ENCODE data around the gene APP.
"Not testable (repeated sequence)": the region's sequence is repeated elsewhere in the genome, so short reads cannot be mapped to it uniquely, and the experiment has no call there.

The APP gene

DNA sequence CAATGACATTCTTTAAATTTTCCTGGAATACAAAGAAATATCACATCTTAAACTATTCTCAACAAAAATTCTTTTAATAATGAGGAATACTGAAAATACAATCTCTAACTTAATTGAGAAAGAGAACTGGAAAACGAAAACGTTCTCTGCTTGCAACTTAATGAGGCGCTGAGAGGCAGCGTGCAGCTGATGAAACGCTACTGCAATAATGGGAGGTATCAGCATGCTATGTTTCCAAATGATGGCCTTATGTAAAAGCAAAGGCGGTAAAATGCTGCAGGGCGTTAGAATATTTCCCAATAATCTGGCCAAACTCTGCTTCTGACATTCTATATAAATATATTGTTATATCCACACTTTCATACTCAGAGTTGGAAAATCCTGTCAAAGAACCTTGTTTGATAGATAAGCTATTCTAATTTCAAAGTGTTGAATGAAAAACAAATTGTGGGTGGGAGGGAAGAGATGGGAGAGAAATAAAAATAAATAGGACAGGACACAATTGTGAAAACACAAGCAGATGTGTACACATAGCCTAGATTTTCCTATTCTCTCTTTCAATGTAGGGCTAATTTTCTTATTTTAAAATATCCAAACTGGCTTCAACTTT, 70.9 kb downstream of the APP start:
- DNase-seq (ENCODE audit: low spot score): no peak

DNA sequence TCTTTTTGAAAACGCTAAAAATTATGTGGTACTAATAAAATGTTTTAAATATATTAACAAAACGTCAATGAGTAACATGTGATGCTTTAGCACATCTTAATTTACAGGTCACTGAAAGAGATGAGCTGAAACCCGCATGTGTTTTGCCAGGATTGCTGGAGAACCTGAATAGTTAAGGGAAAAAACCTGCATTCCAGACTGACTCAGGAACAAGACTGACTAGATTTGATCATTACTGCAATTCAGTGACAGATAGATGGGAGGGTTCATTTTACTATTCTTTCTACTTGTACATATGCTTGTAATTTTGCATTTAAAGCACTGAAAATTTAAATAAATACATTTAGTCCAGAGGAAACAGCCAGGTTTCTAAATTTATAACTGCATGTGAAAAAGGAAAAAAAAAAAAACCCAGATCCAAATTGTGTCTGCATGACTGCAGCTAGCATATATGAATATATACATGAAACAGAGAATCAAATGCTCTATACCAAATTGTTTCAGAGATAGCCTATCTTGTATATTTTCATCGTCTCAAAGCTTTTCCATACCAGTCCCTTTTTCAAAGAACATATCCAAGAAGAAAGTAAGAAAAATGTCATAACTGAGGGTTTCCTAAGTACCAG, 71.7 kb downstream of the APP start:
- DNase-seq (ENCODE audit: low spot score): peak; percentile 36

DNA sequence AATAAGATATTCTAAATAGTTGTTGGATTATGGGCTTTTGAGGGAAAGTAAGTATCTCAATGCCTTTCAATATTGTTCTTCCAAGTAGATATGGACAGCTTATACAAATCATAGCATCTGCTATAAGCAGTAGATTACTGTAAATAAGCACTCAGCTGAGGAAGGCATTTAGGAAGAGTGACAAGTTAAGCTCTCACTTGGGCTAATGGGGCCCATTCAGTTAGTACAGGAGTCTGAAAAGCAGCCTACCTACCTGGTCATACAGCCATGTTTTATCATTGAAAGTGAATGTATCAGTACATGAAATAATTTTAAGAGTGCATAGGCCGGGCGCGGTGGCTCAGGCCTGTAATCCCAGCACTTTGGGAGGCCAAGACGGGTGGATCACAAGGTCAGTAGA, 73.1 kb downstream of the APP start:
- no peak for DNase-seq (ENCODE audit: low spot score)

DNA sequence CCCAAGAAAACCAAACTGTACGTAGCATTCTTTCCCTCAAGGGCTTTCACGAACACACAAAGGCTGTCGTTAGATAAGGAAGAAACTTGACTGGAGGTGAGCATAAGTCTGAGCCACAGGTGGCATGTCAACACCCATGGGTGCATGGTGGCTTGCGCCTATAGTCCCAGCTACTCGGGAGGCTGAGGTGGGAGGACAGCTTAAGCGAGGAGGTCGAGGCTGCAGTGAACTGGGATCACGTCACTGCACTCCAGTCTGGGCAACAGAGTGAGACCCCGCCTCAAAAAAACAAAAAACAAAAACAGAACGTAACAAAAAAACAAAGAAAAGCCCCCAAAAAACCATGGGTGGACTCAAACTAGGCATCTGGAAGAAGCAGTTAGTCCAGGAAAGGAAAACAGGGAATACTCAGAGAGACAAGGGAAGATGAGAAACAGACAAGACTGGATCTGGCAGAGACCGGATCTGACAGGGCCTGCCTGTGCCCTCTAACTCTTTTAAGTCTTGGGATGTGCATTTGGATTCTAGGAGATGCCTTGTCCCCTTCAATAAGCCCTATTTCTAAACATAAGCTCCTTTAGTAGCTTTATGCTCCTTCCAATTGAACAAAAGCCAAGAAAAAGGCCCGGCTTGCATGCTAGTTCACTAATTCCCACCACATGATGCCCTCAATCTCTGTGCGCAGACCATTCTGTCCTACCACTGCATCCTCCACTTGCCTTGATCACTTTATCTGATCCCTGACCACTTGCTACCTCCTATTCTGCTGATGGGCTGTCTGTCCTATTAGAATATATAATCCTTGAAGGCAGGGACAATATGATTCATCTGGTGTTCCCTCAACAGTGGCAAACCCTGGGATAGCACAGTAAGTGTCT, 73.8 kb downstream of the APP start:
- DNase-seq (ENCODE audit: low spot score): no peak

DNA sequence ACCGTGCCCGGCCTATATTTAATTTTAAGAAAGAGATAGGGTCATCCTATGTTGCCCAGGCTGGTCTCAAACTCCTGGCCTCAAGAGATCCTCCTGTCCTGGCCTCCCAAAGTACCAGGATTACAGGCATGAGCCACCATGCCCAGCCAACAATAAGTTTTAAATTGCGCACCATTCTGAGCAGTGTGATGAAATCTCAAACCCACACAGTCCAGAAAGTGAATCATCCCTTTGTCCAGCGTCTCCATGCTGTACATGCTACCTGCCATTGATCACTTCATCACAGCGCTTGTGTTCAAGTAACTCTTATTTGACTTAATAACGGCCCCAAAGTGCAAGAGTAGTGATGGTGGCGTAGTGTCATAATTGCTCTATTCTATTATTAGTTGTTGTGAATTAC, 75.4 kb downstream of the APP start:
- no peak for DNase-seq (ENCODE audit: low spot score)

DNA sequence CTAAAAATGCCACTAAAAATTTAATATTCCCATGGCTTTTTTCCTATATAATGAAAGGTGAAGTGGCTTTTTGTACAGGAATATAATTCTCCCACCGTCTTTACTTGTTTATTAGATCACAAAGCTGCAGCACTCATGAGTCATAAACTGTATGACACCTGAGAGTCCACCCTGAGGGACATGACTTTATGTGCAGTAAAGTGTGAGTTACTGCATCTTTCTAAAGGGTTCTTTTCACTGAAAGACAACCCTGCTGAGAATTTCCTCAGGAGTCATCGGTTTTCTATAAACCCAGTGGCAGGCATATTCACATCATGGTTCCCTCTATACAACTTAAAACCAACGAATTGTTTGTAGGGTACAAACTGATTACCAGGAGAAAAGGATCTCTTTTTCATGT, 77.4 kb downstream of the APP start:
- no peak for DNase-seq (ENCODE audit: low spot score)

DNA sequence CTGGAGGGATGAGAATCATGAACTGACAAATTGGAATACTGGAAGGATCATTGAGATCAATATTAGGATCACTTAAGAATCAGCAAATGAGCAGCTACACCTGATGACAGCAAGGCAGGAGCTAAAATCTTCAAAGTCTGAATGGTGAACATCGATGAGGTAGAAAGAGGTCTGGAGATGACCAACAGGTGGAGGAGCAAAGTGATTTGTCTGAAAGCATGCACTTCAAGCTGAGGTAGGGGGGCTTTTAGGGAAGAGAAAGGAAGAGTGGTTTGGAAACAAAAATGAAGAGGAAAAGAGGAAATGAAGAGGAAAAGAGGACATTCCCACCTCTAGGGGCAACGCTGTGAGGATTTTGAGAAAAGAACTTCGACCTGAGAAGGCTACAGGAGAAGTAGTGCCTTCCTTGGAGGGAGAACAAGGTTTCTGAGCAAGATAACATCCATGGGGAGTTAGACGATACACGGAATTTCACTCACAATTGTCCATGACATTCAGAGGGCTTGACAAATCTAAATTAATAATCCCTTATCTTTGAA, 79.0 kb downstream of the APP start:
- no peak for DNase-seq (ENCODE audit: low spot score)

DNA sequence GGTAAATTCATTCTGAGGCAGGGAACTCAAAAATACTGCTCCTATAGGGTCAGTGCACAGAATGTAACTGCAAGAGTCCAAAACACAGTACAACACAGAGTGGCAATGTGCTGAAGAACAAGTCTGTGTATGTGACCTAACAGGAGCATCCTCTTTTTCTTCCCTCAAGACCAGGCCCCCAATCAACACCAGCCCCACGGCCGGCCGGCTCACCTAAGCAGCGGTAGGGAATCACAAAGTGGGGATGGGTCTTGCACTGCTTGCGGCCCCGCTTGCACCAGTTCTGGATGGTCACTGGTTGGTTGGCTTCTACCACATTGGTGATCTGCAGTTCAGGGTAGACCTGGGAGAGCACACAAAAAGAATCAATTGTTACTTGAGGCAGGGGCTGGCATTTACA, 80.8 kb downstream of the APP start:
- DNase-seq (ENCODE audit: low spot score): no peak

DNA sequence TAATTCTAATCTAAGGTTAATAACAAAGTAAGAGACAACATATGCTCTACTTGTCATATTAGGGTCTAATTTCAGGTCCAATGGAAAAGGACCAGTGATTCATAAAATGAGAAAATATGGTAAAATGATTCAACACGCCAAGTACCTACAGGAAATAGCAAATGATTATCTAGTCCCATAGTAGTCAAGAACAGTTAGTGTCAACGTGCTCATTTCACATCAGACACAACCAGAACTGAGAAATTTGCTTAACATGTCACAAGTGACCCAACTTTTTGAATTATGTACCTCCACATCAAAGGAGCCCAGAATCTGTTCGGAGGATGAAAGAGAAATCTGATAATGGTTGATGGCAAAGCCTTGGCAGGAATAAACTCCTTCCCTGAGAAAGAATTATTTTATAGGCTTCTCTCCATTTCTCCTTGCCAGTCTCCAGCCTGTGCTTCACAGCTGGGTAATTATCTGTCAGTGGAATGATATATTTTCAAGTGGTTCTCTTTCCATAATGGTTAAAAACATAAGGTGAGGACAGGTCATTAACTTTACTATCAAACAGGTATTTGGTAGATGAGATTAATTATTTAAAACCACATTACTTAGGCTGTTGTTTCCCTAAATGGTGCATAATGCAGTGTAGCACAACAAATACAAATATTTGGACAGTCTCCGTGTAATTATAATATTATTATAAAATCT, 83.2 kb downstream of the APP start:
- no peak for DNase-seq (ENCODE audit: low spot score)

DNA sequence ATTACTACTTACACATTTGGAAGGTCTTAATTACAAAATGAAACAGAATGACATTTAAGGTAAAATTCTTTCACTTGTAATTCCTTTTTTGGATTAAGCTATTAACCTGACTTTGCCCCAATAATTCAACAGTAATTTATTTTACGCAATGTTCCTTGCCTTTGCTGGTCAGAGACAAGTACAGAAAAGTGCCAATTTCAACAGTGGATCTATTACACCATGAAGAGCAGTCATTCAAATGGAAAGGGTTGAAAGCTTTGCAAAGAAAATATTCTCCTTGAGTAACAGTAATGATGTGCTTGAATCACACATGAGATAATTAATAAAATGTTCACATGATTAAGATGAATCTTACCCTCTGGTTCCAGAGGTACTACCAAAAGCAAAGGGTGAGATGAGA, 84.7 kb downstream of the APP start:
- DNase-seq (ENCODE audit: low spot score): no peak

DNA sequence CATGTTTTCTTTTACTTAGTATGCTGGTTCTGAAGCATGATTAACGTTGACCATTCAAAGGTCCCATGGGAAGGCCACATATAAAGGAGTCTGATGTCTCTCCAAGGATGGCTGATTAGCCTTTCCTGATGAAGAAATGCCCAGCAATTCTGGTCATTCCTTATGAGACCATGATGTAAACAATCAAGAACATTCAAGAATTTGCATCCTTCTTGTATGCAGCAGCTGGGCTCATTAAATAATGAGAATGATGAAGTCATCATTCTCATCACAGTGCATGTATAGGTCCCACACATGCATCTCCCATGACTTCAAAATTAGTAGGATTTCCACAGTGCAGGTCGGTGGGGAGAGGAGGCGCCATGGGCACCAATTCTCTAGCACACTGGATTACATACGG, 85.4 kb downstream of the APP start:
- no peak for DNase-seq (ENCODE audit: low spot score)

DNA sequence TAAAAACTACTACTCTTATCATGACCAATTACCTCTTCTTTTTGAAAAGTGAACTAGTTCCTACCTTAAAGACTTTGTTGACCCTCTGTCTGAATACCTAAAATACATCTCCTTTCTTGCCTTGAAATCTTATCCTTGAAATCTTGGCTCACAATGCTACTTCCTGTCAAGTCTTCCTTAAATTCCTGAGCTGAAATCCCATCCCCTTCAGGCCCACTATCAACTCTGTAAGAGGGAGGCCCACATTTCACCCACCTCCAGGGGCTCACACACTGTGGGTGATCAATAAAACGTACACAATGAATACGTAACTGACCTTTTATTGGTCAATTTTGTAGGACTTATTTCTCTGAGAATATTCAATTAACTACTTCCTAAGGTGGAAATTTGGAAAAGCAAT, 88.0 kb downstream of the APP start:
- DNase-seq (ENCODE audit: low spot score): no peak

DNA sequence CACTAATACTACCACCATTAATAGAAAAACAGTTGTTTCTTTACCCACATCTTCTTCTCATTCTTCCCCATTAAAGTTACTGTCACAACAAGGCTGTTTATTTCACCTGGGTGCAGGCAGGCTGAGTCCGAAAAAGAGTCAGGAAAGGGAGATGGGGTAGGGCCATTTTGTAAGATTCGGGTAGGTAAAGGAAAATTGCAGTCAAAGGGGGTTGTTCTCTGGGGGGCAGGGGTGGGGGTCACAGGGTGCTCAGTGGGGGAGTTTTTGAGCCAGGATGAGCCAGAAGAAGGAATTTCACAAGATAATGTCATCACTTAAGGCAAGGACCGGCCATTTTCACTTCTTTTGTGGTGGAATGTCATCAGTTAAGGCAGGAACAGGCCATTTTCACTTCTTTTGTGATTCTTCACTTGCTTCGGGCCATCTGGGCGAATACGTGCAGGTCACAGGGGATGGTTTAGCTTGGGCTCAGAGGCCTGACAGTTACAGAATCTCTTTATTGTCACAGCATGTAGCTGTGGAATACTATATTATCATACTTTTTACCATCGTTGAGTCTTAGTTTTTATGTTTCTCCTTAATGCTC, 89.3 kb downstream of the APP start:
- DNase-seq (ENCODE audit: low spot score): not testable (repeated sequence)

DNA sequence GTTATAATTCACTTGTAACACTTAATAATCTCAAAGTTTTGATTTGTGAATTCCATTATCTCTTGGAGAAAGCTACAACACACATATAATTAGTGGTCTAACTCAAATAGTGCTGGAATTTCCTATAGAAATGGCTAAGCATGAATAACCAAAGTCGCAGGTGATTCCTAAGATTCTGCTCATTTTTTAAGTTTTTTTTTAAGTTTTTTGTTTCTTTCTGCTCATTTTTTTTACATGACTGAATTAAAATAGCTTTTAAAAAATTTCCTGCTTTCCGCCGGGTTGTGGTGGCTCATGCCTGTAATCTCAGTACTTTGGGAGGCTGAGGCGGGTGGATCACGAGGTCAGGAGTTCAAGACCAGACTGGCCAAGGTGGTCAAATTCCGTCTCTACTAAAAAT, 90.4 kb downstream of the APP start:
- DNase-seq (ENCODE audit: low spot score): no peak

DNA sequence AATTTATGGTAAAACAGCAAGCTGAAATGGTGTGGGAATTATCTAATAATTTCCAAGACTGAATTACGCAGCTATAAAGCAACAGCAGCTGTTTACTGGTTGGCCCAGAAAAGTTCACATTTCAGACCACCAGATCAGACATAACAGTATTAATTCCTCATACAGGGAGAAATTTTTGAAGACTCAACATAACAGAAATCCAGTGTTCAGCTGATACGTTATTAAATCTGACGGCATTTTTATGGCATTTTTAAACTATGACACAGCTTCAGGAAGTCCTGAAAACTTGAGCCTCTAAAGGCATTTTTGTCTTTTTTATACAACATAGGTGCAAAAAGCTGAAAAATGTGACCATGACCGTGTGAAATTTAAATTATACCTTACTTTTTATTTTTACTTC, 91.2 kb downstream of the APP start:
- DNase-seq (ENCODE audit: low spot score): no peak

DNA sequence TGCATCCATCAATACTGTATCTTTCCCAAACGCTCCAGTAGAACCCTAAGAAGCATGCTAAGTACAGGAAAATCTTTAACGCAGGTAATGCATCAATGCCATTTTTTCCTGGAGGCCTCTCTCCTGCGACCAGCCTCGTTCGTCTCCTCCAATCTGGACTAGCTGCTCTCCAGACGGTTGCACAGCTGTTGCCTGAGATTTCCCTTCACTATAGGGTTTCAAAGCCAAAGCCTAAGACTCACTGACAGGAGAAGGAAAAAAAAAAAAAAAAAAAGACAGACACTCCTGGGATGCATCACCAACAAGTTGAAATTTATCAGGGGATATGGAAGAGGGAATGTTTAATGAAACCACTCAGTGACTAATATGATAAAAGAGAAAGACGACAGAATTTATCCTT, 93.0 kb downstream of the APP start:
- DNase-seq (ENCODE audit: low spot score): no peak

DNA sequence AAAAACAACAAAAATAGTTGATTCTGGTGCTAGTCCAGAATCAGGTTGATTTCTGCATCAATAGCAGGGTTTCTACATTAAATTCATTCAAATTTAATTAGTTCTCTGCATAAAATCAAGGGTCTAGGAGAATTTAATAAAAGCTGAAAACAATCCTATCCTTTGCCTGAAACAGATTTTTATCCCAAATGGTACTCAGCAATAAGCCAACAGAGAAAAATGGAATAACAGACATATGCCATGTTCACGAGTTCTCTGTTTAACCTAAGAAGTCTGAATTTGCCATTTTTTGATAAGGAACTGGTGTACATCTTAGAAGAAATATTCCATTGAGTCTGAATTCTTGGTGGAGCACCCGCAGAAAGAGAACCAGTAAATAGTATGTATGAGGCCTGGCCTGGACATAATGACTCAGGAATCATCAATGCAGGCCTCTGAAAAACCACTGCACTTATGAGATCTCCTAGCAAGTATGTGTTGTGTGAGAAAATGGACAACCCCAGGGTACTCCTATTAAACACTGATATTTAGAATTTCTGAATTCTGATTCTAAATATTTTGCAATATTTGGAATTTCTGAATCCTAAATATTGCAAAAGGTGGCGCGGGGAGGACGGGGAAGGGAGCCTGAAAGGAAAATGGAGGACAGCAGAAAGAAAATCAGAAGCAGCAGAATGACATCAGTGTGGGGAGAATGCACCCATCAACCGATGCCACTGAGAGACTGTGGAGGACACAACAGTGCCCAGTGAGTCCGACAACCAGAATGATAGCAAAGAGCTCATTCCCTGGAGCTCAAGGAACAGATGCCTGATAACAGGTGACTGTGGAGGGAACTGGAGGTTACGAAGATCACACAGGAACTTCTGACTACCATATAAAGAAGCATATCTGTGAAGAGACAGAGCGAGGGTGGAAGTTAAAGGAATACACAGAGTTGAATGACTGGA, 97.6 kb downstream of the APP start:
- DNase-seq (ENCODE audit: low spot score): no peak

DNA sequence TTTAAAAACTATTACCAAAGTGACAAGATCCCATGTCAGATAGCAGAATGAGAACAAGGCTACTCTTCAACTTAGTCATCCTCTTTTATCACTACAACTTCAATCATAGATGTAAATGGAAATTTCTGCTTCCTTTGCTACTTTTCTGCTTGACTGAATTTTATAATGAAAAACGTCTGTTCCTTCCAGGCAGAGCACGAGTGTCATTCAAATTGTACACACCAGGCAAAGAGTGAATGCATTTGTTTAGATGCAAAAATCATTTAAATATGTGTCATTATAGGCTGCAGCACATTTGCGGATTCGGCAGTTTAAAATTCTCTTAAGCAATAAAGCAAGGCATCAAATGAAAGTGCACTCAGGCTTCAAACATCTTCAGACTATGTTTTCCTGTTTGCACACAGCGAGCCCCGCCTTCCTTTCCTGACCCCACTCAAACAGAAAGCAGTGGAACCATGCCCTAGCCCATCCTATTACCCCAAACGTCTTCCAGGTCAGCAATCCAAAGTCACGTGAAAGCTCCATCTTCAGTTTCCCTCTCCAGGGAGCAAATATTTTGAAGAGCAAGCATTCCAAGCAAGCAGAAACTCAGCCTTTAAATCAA, 99.6 kb downstream of the APP start:
- DNase-seq (ENCODE audit: low spot score): no peak

DNA sequence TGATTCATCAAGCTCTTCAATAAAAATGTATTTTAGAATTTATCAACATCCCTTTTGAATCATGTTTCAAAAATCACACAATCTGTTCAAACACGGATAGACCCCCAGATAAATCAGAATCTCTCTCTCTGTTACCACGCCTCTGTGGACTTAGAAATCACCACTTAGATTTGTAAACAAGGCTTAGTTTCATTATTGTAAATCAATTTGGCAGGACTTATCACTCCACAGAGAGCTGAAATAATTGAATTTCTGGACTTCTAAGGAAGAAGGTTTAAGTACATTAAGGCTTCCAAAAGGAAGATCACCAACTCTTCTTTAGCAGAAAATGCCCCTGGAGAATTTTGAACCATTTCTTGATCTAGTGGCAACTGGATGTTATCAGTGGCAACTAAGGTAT, 100.4 kb downstream of the APP start:
- no peak for DNase-seq (ENCODE audit: low spot score)

DNA sequence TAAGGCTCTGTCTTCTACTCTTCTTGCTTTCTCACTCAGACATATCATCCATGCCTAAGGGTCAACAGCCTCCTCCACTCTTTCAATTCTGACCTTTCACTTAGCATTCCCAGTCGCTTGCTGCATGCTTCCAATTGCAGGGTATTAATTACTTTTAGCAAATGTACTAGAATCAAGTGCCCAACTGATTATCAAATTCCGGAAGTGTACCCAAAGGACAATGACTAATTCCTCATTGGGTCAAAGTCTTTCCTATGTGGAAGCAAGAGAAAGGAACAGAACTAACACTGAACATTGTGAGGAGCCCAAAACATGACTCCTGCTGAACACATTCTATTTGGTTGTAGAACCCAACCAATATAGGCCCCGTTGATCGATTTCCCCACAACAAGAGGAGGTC, 101.8 kb downstream of the APP start:
- DNase-seq (ENCODE audit: low spot score): no peak

All from iPS-NIHi11 (cell line).